Measurements from ENCODE around the gene LRRC8A.
A peak's percentile ranks its signal among the peaks of the same experiment; 100 is the strongest.
"Not testable (repeated sequence)": the region's sequence is repeated elsewhere in the genome, so short reads cannot be mapped to it uniquely, and the experiment has no call there.

Gene LRRC8A

GRCh38 chr9:128923493-128923883, 41.6 kb downstream of the LRRC8A start:
- no peak for DNase-seq

GRCh38 chr9:128927731-128928411, 45.9 kb downstream of the LRRC8A start:
- no peak for DNase-seq

- DNase-seq, result no peak
Observed at GRCh38 chr9:128928624-128929023, 46.7 kb downstream of the LRRC8A start.

- no peak for DNase-seq
Observed at GRCh38 chr9:128929560-128929959, 47.6 kb downstream of the LRRC8A start.

GRCh38 chr9:128933731-128934130, 51.8 kb downstream of the LRRC8A start:
- no peak for DNase-seq

- DNase-seq, result no peak
Observed at GRCh38 chr9:128936171-128936865, 54.4 kb downstream of the LRRC8A start.

- no peak for DNase-seq
Observed at GRCh38 chr9:128937310-128938165, 55.6 kb downstream of the LRRC8A start.

- no peak for DNase-seq
Observed at GRCh38 chr9:128940271-128940921, 58.5 kb downstream of the LRRC8A start.

- DNase-seq, result no peak
Observed at GRCh38 chr9:128940946-128941755, 59.2 kb downstream of the LRRC8A start.

GRCh38 chr9:128943832-128944620, 62.1 kb downstream of the LRRC8A start:
- no peak for DNase-seq

- DNase-seq, result not testable (repeated sequence)
Observed at GRCh38 chr9:128944966-128945365, 63.0 kb downstream of the LRRC8A start.

- DNase-seq, result no peak
Observed at GRCh38 chr9:128945798-128946501, 64.0 kb downstream of the LRRC8A start.

- no peak for DNase-seq
Observed at GRCh38 chr9:128946571-128947276, 64.8 kb downstream of the LRRC8A start.

GRCh38 chr9:128947277-128947526, 65.3 kb downstream of the LRRC8A start:
- no peak for DNase-seq

- DNase-seq, result peak; percentile 87
Observed at GRCh38 chr9:128947527-128948301, 65.8 kb downstream of the LRRC8A start, which contains the start of the genes DOLK and NUP188. Gene DOLK (minus strand): TSS chr9:128947603. CDS start chr9:128947303, 300 bp downstream. Gene NUP188 (plus strand): TSS chr9:128947699. CDS start chr9:128947720, 21 bp downstream.

- DNase-seq, result not testable (repeated sequence)
Observed at GRCh38 chr9:128961403-128961802, 79.5 kb downstream of the LRRC8A start.

Data from NK-92 treated with Interleukin-12 subunit alpha and Interleukin-12 subunit beta, amount 100 ng/mL, for 24 hours (cell line).